HEK293 (cell line): ENCODE results near the gene GNG7.

ENCODE experiments used
- GLI2 ChIP-seq: fragments of 450-650 bp; formaldehyde crosslinking; IDR thresholded peaks from 2 replicates; pipeline ENCODE4; 2017; ENCODE audit warnings: missing biosample characterization, missing genetic modification characterization, low read depth, borderline replicate concordance
- KLF10 ChIP-seq: fragments of 450-650 bp; IDR thresholded peaks from 2 replicates; pipeline ENCODE4 v1.5.1; 2018; ENCODE audit warnings: missing biosample characterization, mild to moderate bottlenecking, missing genetic modification characterization
- MYNN ChIP-seq: fragments of 450-650 bp; formaldehyde crosslinking; IDR thresholded peaks from 2 replicates; pipeline ENCODE4 v1.5.1; 2016; ENCODE audit warnings: missing biosample characterization, missing genetic modification characterization, borderline replicate concordance
- PATZ1 ChIP-seq: fragments of 450-650 bp; formaldehyde crosslinking; IDR thresholded peaks from 2 replicates; pipeline ENCODE4 v1.5.1; 2016; ENCODE audit warnings: missing biosample characterization, missing genetic modification characterization
- PRDM6 ChIP-seq: fragments of 450-650 bp; formaldehyde crosslinking; IDR thresholded peaks from 2 replicates; pipeline ENCODE4 v1.5.1; 2017; ENCODE audit warnings: missing biosample characterization, missing genetic modification characterization
- SETDB1 ChIP-seq: IDR thresholded peaks from one replicate; pipeline ENCODE4 v1.6.1; 2017; ENCODE audit warnings: mild to moderate bottlenecking, low read length, moderate library complexity, mixed read lengths; ENCODE audit not compliant: insufficient read length
- TCF7L2 ChIP-seq: IDR thresholded peaks from 2 replicates; pipeline ENCODE4 v1.6.1; 2011; ENCODE audit warnings: low read depth, mild to moderate bottlenecking, inconsistent platforms, low read length, moderate library complexity, borderline replicate concordance
- TRIM28 ChIP-seq: IDR thresholded peaks from 2 replicates; pipeline ENCODE4 v1.6.1; 2011; ENCODE audit warnings: low read length, control low read depth, borderline replicate concordance
- ZBTB7A ChIP-seq: fragments of 450-650 bp; formaldehyde crosslinking; IDR thresholded peaks from 2 replicates; pipeline ENCODE4 v1.5.1; 2016; ENCODE audit warnings: low read depth, missing biosample characterization, missing genetic modification characterization
- ZEB2 ChIP-seq: fragments of 450-650 bp; formaldehyde crosslinking; IDR thresholded peaks from 2 replicates; pipeline ENCODE4 v1.5.1; 2016; ENCODE audit warnings: missing biosample characterization, missing genetic modification characterization
- ZFP37 ChIP-seq: fragments of 450-650 bp; formaldehyde crosslinking; IDR thresholded peaks from 2 replicates; pipeline ENCODE4 v1.5.1; 2016; ENCODE audit warnings: missing biosample characterization, missing genetic modification characterization
- ZIC2 ChIP-seq: fragments of 450-650 bp; formaldehyde crosslinking; IDR thresholded peaks from 2 replicates; pipeline ENCODE4 v1.5.1; 2016; ENCODE audit warnings: missing biosample characterization, missing genetic modification characterization
- ZNF16 ChIP-seq: fragments of 450-650 bp; formaldehyde crosslinking; IDR thresholded peaks from 2 replicates; pipeline ENCODE4 v1.5.1; 2016; ENCODE audit warnings: low read depth, missing biosample characterization, missing genetic modification characterization
- ZNF175 ChIP-seq: fragments of 450-650 bp; formaldehyde crosslinking; IDR thresholded peaks from 2 replicates; pipeline ENCODE4 v1.5.1; 2016; ENCODE audit warnings: missing biosample characterization, missing genetic modification characterization
- ZNF239 ChIP-seq: fragments of 450-650 bp; formaldehyde crosslinking; IDR thresholded peaks from 2 replicates; pipeline ENCODE4 v1.5.1; 2016; ENCODE audit warnings: missing biosample characterization, missing genetic modification characterization
- ZNF266 ChIP-seq: fragments of 450-650 bp; formaldehyde crosslinking; IDR thresholded peaks from 2 replicates; pipeline ENCODE4 v1.5.1; 2016; ENCODE audit warnings: missing biosample characterization, missing genetic modification characterization, low read depth
- ZNF362 ChIP-seq: fragments of 450-650 bp; formaldehyde crosslinking; IDR thresholded peaks from 2 replicates; pipeline ENCODE4 v1.5.1; 2016; ENCODE audit warnings: missing biosample characterization, missing genetic modification characterization
- ZNF423 ChIP-seq: fragments of 450-650 bp; formaldehyde crosslinking; IDR thresholded peaks from 2 replicates; pipeline ENCODE4 v1.5.1; 2016; ENCODE audit warnings: missing biosample characterization, missing genetic modification characterization
- ZNF426 ChIP-seq: fragments of 450-650 bp; formaldehyde crosslinking; IDR thresholded peaks from 2 replicates; pipeline ENCODE4 v1.5.1; 2017; ENCODE audit warnings: missing biosample characterization, missing genetic modification characterization, mild to moderate bottlenecking, inconsistent platforms, moderate library complexity
- ZNF473 ChIP-seq: fragments of 450-650 bp; formaldehyde crosslinking; IDR thresholded peaks from 2 replicates; pipeline ENCODE4 v1.5.1; 2017; ENCODE audit warnings: missing biosample characterization, missing genetic modification characterization
- ZNF488 ChIP-seq: fragments of 450-650 bp; formaldehyde crosslinking; IDR thresholded peaks from 2 replicates; pipeline ENCODE4 v1.5.1; 2016; ENCODE audit warnings: missing biosample characterization, missing genetic modification characterization
- ZNF510 ChIP-seq: fragments of 450-650 bp; formaldehyde crosslinking; IDR thresholded peaks from 2 replicates; pipeline ENCODE4 v1.5.1; 2018; ENCODE audit warnings: mild to moderate bottlenecking, missing genetic modification characterization, missing biosample characterization; ENCODE audit not compliant: insufficient replicate concordance
- ZNF530 ChIP-seq: fragments of 450-650 bp; formaldehyde crosslinking; IDR thresholded peaks from 2 replicates; pipeline ENCODE4 v1.5.1; 2016; ENCODE audit warnings: low read depth, missing biosample characterization, missing genetic modification characterization
- ZNF549 ChIP-seq: fragments of 450-650 bp; IDR thresholded peaks from 2 replicates; pipeline ENCODE4 v1.5.1; 2018; ENCODE audit warnings: missing biosample characterization, missing genetic modification characterization, mild to moderate bottlenecking, inconsistent platforms, moderate library complexity
- ZNF561 ChIP-seq: fragments of 450-650 bp; IDR thresholded peaks from 2 replicates; pipeline ENCODE4 v1.5.1; 2018; ENCODE audit warnings: missing biosample characterization, missing genetic modification characterization, borderline replicate concordance
- ZNF571 ChIP-seq: fragments of 450-650 bp; formaldehyde crosslinking; IDR thresholded peaks from 2 replicates; pipeline ENCODE4 v1.5.0; 2017; ENCODE audit warnings: missing biosample characterization, missing genetic modification characterization
- ZNF626 ChIP-seq: fragments of 450-650 bp; sonication (Bioruptor Pico); formaldehyde crosslinking; IDR thresholded peaks from 2 replicates; pipeline ENCODE4 v1.5.1; 2018; ENCODE audit warnings: missing biosample characterization, missing genetic modification characterization, inconsistent platforms
- ZNF658 ChIP-seq: fragments of 450-650 bp; formaldehyde crosslinking; IDR thresholded peaks from 2 replicates; pipeline ENCODE4; 2016; ENCODE audit warnings: missing biosample characterization, missing genetic modification characterization
- ZNF670 ChIP-seq: fragments of 450-650 bp; formaldehyde crosslinking; IDR thresholded peaks from 2 replicates; pipeline ENCODE4 v1.5.1; 2016; ENCODE audit warnings: missing biosample characterization, missing genetic modification characterization, low read depth
- ZNF701 ChIP-seq: fragments of 450-650 bp; formaldehyde crosslinking; IDR thresholded peaks from 2 replicates; pipeline ENCODE4 v1.5.1; 2016; ENCODE audit warnings: missing biosample characterization, missing genetic modification characterization
- ZNF776 ChIP-seq: fragments of 450-650 bp; formaldehyde crosslinking; IDR thresholded peaks from 2 replicates; pipeline ENCODE4 v1.5.0; 2017; ENCODE audit warnings: missing biosample characterization, missing genetic modification characterization, borderline replicate concordance
- ZNF777 ChIP-seq: fragments of 450-650 bp; formaldehyde crosslinking; IDR thresholded peaks from 2 replicates; pipeline ENCODE4 v1.5.1; 2017; ENCODE audit warnings: missing biosample characterization, missing genetic modification characterization, borderline replicate concordance
- TF ChIP-seq, protein P1 (sequence below): fragments of 450-650 bp; formaldehyde crosslinking; IDR thresholded peaks from 2 replicates; pipeline ENCODE4 v1.5.1; 2016; ENCODE audit warnings: missing biosample characterization, missing genetic modification characterization

Gene GNG7

DNA sequence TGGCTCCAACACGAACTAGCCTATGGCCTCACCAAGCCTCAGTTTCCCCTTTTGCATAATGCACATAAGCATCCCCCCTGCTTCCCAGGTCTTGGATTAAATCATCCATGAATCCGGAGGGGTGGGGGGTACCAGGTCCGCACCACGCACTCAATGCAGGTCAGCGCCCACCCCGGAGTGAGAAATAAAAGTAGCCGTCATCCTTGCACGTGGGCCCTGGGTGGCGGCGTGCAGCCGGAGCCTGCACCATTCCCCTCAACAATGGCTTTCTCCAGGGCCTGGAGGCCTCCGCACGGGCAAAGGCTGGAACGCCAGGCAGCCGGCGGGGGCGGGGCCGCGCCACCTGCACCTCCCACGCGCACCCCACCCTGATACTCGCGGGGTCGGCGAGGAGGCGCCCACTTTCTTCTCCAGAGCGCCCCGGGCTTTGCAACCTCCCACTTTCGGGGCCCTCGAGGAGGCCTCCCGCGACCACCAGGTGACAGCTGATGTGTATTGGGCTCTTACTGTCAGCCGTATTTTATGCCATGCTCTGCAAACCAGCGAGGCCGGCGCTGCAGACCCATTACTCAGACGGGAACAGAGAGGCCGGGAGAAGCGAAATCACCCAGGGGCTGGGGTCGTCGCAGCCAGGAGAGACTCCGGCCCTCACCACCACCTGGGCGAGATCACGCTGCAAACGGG lies 227.3 kb downstream of the GNG7 start (continued):
- TF ChIP-seq KLF10 (tag by site-specific recombination) (no peak; the same call in none of the 2 replicates), ZNF426 (no peak), SETDB1 (no peak), ZNF175 (no peak), ZNF362 (tag by site-specific recombination) (no peak), ZNF488 (peak; percentile 50; the same call in 1 of the 2 replicates), ZNF670 (tag by site-specific recombination) (no peak), GLI2 (tag by site-specific recombination) (no peak), ZNF16 (tag by site-specific recombination) (no peak), ZFP37 (0 out of 2 replicates have a peak, but pooled peaks have one; percentile 36), ZNF473 (tag by site-specific recombination) (no peak), ZNF266 (no peak), ZNF777 (tag by site-specific recombination) (peak; percentile 81), TCF7L2 (no peak), PATZ1 (tag by site-specific recombination) (0 out of 2 replicates have a peak, but pooled peaks have one; percentile 25), ZEB2 (tag by site-specific recombination) (no peak; the same call in 1 of the 2 replicates), ZIC2 (0 out of 2 replicates have a peak, but pooled peaks have one; percentile 49), ZNF776 (no peak), ZNF561 (tag by site-specific recombination) (no peak), MYNN (tag by site-specific recombination) (no peak), PRDM6 (no peak), ZNF423 (tag by site-specific recombination) (peak; percentile 39; the same call in 1 of the 2 replicates), ZNF658 (tag by site-specific recombination) (no peak), ZNF549 (tag by site-specific recombination) (no peak), TRIM28 (no peak), ZNF530 (tag by site-specific recombination) (no peak), ZBTB7A (tag by site-specific recombination) (peak; percentile 99), ZNF571 (tag by site-specific recombination) (no peak), ZNF701 (tag by site-specific recombination) (no peak), ZNF626 (no peak), ZNF239 (tag by site-specific recombination) (0 out of 2 replicates have a peak, but pooled peaks have one; percentile 41), ZNF510 (tag by site-specific recombination) (no peak)
- TF ChIP-seq, protein P1, sequence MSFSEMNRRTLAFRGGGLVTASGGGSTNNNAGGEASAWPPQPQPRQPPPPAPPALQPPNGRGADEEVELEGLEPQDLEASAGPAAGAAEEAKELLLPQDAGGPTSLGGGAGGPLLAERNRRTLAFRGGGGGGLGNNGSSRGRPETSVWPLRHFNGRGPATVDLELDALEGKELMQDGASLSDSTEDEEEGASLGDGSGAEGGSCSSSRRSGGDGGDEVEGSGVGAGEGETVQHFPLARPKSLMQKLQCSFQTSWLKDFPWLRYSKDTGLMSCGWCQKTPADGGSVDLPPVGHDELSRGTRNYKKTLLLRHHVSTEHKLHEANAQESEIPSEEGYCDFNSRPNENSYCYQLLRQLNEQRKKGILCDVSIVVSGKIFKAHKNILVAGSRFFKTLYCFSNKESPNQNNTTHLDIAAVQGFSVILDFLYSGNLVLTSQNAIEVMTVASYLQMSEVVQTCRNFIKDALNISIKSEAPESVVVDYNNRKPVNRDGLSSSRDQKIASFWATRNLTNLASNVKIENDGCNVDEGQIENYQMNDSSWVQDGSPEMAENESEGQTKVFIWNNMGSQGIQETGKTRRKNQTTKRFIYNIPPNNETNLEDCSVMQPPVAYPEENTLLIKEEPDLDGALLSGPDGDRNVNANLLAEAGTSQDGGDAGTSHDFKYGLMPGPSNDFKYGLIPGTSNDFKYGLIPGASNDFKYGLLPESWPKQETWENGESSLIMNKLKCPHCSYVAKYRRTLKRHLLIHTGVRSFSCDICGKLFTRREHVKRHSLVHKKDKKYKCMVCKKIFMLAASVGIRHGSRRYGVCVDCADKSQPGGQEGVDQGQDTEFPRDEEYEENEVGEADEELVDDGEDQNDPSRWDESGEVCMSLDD = peak; percentile 83
